ENCODE results near the gene SEMA4D.

SEMA4D gene, protein sequence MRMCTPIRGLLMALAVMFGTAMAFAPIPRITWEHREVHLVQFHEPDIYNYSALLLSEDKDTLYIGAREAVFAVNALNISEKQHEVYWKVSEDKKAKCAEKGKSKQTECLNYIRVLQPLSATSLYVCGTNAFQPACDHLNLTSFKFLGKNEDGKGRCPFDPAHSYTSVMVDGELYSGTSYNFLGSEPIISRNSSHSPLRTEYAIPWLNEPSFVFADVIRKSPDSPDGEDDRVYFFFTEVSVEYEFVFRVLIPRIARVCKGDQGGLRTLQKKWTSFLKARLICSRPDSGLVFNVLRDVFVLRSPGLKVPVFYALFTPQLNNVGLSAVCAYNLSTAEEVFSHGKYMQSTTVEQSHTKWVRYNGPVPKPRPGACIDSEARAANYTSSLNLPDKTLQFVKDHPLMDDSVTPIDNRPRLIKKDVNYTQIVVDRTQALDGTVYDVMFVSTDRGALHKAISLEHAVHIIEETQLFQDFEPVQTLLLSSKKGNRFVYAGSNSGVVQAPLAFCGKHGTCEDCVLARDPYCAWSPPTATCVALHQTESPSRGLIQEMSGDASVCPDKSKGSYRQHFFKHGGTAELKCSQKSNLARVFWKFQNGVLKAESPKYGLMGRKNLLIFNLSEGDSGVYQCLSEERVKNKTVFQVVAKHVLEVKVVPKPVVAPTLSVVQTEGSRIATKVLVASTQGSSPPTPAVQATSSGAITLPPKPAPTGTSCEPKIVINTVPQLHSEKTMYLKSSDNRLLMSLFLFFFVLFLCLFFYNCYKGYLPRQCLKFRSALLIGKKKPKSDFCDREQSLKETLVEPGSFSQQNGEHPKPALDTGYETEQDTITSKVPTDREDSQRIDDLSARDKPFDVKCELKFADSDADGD

DNA sequence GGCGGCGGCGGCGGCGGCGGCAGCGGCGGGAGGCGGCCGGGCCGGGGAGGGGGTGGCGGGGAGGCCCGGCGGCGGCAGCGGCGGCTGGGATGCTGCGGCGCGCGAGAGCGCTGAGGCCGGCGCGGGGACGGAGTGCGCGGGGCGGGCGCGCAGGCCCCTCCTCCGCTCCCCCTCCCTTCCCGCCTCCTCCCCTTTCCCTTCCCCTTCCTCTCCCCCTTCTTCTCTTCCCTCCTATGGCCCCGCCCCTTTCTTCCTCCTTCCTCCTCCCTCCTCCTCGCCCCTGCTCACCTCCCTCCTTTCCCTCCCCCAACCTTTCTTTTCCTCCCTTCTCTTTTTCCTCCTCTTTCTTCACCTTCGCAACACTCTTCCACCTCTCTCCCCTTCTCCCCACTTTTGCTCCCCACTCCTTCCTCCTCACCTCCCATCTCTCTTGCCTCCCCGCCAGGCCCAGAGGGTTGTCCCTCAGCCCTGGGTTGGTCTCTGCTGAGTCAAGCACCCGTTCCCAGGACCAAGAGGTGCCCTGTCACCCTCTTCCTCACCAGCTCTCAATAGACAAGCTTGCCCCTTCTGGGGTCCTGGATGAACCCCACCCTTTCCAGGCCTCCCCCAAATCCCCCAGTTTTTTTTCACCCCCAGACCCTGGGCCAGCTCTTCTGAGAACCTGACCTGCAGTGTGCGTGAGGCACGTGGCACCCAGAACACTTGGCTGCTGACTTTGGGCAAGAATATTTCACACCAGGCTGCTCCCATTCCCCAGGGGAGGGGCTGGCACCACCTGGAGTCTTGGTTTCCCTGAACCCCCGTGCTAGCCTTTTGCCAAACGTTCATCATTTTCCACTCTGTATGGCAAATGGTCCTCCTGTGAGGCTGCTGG lies at the start of gene SEMA4D:
TSS of gene SEMA4D (minus strand) at position 136 of the 874 bp plus-strand sequence. CDS start 92,657 bp downstream, outside the sequence.
- DNase-seq, result peak; percentile 85

DNA sequence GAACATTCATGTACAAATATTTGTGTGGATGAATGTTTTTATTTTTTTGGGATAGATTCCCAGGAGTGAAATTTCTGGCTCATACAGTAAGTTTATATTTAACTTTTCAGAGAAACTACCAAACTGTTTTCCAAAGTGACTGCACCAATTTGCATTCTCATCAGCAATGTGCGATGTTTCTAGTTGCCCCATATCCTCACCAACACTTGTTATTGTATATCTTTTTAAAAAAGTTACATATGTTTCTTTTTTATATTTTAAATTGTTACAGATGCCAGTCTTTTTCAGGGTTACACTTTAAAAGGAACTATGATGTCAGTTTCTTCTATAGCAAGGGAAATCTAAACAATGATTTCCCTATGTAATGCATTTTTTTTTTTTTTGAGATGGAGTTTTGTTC lies 49.1 kb upstream of the SEMA4D start:
- DNase-seq, result no peak

DNA sequence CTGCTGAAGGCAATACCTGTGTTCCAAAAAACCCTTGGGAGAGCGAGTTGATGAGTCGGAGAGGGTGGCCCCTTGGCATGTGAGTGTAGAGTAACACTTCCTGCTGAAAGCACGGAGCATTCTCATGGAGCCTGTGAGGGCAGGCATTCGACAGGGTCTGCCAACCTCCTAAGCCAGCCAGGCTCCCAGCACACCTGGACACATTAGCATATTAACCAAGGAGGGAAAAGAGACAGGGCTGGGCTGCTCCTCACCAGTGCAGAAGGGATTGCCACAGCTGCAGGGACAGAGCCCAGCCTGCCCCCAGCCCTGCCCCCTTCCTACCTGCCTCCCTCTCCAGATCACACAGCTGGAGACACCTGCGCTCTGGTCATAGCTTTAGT lies 46.4 kb upstream of the SEMA4D start:
- DNase-seq, result no peak

DNA sequence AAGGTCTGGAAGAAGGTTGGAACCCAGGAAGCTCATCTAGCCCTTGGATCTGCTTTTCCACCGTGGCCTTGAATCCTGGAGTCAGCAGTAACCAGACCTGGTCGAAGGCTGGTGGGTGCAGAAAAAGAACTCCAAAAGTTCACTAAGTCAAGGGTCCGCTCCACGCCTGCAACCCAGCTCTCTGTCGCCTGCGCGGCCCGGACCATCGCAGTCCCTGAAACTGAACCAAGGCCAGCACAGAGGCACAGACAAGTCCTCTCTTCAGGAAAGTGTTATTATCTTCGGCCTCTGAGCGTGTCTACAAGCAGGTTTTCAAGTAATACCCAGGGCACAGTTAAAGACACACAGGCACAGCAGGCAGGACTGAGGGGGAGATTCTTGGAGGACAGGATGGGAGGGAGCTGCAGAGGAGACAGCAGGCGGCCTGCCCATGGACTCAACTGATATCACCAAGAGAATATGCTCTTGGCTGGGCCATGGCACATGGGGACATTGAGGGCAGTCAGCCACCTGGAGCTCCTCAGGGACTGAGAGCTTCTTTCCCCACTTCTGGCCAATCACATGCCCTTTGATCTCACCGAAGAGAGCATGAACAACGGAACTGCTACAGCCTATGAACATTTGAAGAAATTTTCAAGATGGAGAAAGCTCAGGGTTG lies 45.8 kb upstream of the SEMA4D start:
- no peak for DNase-seq

DNA sequence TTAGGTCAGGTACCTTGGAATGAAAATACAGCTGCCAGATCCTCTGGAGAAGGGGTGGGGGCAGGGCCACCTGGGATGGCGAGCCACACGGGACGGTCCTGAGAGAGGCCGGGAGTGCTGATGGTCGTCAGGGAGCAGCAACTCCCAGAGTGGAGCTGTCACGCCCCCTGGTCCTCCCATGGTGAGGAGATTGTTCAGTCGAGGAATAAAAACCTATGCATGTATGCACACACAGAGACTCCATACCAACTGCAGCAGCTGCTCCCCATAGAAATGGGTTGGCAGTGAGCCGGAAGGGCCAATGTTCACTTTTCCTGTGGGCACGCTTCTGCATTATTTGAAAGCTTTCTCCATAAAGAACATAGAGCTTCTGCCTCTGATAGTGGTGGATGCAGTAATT lies 45.2 kb upstream of the SEMA4D start:
- no peak for DNase-seq

DNA sequence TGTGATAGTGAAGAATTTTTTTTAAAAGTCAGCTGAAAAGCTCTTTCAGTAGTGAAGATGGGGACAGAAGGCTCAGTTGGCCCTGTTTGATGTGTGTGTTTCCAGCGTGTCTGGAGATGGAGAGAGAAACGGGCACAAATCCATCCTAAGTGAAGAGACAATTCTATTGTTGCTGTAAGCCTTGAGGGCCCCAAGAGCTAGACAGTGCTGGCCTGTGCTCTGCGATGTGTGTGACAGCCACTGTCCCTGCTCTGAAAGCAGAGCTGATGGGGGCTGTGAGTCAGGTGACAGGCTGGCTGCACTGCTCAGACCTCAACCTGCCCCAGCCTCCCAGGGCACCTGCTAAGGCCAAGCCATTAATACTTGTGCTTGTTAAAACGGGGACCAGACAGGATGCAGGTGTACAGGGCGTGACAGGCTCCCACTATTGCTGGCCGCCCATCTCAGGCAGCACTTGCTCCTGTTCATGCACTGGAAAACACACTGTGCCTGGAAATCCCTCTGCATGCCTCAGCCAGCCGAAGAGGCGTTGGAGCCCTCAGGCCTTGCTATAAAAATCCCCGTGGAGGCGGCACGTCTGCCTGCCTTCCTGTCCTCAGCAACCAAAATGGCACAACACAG lies 44.6 kb upstream of the SEMA4D start:
- DNase-seq, result no peak

DNA sequence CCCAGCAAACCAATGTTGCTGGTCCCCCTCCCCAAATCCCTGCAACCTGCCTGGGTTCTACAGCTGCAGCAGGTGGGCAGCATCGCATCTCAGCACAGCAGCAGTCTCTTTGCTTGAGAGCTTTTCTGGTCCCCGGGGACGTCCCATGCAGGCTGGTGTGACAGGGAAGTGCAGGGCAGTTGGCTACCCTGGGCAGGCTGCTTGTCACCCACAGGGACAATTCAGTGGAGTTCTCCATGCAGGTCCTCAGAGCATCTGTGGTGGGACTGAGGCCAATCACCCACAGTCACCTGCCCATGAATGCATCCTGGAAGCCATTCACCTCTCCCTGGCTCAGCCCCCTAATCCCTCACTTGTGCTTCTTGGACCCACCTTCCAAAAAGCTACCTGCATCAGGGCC lies 43.9 kb upstream of the SEMA4D start:
- DNase-seq, result no peak

DNA sequence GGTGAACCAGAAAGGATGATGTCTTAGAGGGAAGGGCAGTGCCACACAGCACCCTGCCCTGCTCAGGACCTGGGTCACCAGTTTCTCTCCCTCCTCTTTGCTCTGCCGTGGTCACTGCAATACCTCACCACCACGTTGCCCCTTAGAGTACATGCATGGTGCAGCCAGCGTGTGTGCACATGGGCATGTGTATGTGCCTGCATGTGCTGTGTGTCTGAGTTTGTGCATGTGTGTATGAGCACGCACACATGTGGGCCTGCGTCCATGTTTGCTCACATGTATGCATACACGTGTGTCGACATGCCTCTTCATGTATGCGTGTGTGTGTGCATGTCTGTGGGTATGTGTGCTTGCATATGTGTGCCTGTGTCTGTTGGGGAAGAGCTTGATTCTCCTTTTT lies 41.5 kb upstream of the SEMA4D start:
- no peak for DNase-seq

DNA sequence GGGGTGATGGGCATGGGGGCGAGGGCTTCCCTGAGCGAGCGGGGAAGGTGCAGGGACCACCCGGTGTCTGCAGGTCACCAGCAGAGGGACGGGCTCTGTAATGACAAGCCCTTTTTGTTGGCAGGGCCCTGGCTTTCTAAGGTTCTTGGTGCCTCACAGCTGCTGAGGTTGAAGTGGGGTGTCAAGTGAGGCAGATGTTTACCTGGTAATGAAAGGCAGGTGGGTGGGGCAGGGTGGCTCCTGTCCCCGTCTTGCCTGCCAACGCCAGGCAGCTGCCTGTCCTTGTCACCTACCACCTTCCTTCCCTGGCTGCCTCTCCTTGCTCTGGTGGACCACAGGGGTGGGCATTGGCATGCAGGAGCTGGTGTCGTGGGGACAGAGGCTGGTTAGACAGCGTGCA lies 41.0 kb upstream of the SEMA4D start:
- no peak for DNase-seq

DNA sequence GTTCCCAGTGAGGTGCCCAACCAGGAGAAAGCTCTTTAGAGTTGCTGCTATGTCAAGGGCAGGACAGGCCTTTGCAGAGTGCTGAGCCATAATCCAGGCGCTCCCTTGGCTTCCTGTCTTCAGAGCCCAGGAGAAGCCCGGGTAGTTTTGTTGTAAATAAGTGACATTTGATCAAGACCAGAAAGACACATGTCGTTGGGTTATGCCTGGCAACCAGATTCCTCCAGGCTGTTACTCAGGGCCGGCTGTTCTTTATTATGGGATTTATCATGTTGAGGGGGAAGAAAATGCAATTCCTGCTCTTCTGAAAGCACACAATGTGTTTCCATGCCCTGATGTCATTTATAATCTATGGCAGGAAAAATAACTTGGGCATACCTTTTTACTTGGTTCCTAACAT lies 39.3 kb upstream of the SEMA4D start:
- no peak for DNase-seq

DNA sequence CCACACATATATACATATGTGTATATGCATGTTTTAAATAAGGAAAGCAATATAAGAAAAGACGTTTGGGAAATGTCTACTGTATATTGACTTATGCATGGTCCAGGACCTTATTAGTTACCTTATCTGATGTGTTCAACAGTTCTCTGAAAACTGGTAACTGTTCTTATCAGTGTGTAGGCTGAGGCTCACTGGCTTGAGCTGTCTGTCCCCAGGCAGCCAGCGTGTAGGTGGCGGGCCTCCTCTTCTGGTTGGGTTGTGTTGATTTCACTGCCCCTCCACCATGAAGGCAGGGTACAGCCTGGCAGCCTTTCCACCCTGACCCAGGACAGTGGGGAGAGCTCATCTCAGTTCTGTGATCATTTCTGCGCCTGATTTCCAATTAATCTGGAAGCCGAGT lies 38.7 kb upstream of the SEMA4D start:
- DNase-seq, result peak; percentile 39

DNA sequence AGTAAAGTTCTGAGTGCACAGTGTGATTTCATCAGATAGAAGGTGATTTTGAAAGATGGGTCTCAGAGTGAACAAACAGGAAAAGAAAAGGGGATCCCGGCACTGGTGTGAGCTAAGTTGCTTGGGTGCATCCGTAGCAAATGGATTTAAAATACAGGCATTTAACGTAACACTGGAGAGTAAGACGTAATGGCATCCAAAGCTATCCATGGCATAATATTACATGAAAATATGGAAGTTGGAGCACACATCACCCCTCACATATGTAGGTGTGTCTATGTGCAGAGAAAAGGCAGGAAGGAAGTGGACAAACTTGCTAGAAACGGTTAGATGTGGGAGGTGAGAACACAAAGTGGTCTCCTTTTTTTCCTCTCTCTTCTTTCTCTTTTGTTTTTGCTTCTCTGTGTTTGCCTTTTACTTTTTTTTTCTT lies 38.2 kb upstream of the SEMA4D start:
- DNase-seq, result no peak

DNA sequence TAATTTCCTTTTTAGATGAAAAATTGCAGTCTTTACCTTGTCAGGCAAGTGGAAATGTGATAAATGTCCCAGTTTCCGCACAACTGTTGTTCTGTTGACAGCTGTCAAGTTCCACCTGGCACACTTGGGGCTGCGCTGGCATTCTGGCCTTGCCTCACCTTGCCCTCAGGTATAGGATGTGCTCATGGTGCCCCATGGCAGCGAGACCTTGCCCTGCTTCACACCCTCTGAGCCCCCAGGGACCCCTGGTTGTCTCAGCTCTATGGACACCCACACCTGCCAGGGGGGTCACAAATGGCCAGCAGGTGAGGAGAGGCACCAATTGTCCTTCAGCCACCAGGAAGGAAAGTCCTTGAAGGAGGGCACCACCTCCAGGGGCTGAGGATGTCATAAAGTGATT lies 37.5 kb upstream of the SEMA4D start:
- DNase-seq, result no peak

DNA sequence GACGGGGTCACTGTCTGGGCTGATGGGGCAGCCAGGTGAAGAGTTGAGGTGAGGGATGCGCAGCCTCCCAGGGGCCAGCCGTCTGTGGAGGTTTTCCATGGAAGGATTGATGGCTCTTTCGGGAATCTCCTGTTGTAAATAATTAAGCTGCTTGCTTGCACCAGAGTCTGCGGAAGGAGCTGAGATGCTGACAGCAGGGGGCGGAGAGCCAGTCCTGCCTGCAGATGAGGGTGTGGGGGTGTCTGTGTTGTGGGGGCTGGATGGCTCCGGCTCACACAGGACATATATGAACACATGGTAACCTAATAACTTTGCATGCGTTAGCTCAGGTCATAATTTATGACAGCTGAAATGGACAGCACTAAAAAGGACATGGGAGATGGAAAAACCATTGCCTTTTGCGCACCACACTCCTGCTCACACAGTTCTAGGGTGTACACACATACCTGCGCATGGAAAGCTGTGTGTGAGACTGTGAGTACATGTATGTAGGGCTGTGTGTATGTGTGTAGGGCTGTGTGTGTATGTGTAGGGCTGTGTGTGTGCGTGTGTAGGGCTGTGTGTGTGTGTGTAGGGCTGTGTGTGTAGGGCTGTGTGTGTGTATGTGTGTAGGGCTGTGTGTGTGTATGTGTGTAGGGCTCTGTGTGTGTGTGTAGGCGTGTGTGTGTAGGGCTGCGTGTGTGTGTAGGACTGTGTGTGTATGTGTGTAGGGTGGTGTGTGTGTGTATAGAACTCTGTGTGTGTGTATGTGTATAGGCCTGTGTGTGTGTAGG lies 36.8 kb upstream of the SEMA4D start:
- no peak for DNase-seq

DNA sequence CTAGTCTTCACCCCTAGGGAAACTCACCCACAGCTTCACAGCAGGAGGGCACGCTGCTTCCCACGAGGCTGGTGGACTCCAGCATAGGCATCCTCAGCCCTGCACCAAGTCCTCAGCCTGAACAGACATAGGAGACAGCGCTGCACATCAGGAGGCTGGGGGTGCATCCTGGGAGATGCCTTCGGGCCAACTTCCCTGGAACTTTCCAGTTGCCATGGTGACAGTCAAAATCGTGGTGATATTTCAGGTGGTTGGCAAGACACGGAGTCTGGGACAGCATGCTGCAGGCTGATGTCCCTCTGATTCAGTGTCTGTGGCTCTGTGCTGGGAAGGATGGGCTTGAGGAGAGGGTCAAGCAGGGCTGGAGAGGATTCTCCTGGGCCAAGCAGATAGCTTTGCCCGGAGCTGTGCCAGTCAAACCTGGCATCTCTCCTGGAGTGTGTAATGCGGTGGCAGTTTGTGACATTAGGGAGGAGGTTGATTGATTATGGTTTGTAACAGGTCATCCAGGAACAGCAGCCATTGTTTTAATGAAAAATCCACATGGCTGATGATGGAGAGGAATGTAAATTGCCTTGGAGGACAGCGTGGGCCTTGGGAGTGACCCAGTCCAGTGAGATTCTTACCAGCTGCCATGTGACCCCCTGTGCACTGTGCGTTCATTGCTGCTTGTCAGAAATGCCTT lies 35.6 kb upstream of the SEMA4D start:
- DNase-seq, result no peak

DNA sequence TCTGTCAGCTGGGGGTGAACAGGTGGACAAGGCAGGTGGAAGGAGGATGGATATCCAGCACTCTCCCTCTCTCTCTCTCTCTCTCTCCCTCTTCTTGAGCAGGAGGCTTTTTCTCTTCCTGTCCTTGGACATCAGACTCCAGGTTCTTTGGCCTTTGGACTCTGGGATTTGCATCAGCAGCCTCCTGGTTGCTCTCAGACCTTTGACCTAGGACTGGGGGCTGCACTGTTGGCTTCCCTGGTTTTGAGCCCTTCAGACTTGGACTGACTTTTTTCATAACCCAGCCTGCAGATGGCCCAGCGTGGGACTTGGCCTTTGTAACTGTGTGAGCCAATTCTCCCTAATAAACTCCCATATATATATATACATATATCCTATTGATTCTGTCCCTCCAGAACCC lies 35.0 kb upstream of the SEMA4D start:
- no peak for DNase-seq

DNA sequence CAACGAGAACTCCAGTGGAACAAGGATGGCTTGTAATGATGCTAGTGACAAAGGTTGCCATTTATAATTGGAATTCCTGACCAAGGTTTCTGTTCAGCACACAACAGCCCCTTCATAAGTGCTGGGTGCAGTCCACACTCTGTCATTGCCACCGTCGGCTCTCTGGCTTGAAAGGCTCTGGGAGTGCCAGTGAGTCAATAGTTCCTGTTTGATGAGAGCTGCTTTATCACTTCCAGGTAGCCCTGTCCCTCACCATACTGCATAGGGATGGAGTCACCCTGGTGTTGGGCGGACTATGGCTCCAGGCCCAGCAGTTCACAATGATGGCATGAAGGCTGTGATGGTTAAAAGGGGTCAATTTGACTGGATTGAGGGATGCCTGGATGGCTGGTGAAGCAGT lies 34.6 kb upstream of the SEMA4D start:
- DNase-seq, result peak; percentile 64

DNA sequence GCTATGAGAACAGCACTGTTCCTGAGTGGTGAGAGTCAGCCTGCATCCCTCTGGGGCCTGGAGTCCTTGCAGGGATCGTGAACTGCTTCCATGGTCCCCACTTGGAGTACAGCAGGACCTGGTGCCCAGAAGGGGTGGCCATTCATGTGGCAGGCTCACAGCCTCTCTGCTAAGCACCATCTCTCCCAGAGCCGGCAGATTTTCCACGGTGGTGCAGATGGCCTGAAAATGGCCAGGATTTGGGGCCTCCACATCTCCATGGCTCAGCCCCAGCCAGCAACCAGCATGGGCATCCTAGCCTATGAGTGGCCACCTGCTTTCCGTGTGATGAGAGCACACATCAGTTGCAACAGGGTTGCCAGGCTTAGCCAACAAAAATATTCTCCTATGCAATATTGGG lies 33.9 kb upstream of the SEMA4D start:
- DNase-seq, result no peak

DNA sequence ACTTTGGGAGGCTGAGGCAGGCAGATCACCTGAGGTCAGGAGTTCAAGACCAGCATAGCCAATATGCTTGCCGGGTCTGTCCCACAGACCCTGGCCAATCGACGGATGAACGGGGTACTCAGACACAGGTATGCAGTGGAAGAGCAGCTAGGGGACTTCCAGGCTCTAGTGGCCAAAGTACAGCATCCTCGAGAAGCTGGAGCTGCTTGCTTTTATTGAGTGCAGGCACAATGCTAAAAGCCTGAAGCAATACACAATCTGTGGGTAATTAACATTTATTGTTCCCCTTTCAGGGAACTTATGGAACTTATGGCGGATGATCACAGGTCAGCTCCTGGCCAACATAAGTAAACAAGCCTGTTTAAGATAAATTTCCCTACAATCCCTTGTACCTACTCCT lies 32.8 kb upstream of the SEMA4D start:
- DNase-seq, result no peak

DNA sequence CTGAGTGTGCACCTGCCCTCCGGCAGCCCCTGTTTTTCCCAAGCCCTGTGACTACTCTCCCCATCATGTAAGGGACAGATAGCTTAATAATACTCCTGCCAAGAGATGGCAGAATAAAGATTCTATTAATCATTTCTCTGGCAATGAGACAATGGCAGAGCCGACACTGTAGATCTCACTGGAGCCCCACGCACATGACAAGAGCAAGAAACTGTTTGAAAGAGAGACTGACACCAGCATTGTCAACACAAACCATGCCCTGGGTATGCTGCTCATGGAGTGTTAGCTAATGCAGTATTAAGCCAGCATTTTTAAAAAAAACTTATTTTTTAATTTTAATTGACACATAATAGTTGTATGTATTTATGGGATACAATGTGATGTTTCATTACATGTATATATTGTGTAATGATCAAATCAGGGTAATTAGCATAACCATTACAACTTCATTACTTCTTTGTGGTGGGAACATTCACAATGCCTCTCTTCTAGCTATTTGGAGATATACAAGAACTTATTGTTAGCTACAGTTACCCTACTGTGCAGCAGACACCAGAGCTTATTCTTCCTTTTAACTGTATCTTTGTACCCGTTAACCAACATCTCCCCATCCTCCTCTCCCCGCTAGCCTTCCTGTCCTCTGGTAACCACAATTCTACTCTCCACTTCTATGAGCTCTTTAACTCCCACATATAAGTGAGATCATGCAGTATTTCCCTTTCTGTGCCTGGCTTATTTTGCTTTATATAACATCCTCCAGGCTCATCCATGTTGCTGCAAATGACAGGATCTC lies 31.5 kb upstream of the SEMA4D start:
- no peak for DNase-seq
